CD4-positive, alpha-beta T cell treated with Interferon alpha-2 for 1 hour (primary cell): ENCODE measurements around the gene SPATC1L.

Experiments
- DNase-seq, 2 donors: peaks; one replicate each; pipeline ENCODE4 v3.0.0-alpha.2; 2020 to 2022

The SPATC1L gene

DNA sequence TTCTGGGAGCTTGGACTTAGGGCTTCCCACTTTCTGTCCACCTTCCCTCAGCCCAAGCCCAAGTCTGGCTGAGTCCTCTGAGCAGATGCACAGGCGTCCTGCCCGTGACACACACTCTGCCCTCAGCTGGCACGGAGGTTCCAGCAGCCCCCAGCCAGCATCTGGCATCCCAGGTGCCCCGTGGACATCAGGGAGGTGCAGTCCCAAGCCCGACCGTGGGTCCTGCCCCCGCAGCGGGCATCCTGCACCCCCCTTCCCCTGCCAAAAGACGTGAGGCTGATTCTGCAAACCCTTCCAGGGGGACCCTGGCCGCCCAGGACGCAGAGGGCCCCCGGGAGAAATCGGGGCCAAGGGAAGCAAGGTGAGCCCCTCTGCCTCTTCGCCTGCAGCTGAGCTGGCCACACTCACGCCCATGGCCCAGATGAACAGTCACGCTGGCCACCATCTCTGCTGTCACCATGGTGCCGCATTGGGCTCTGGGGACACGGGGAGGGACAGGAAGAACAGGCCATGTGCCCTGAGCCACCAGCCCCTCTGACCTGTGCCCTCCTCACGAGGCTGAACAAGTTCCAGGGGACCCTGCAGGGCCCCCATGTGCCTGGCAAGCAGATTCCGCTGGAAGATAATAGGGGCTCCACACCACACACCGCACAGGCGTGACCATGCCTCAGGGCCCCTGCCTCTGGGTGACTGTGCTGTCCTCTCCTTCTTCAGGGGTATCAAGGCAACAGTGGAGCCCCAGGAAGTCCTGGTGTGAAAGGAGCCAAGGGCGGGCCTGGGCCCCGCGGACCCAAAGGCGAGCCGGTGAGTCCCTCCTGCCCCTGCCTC lies 65.7 kb downstream of the SPATC1L start:
- no peak for DNase-seq

- no peak for DNase-seq
Observed at GRCh38 chr21:46117586-46118315, 66.5 kb downstream of the SPATC1L start.

DNA sequence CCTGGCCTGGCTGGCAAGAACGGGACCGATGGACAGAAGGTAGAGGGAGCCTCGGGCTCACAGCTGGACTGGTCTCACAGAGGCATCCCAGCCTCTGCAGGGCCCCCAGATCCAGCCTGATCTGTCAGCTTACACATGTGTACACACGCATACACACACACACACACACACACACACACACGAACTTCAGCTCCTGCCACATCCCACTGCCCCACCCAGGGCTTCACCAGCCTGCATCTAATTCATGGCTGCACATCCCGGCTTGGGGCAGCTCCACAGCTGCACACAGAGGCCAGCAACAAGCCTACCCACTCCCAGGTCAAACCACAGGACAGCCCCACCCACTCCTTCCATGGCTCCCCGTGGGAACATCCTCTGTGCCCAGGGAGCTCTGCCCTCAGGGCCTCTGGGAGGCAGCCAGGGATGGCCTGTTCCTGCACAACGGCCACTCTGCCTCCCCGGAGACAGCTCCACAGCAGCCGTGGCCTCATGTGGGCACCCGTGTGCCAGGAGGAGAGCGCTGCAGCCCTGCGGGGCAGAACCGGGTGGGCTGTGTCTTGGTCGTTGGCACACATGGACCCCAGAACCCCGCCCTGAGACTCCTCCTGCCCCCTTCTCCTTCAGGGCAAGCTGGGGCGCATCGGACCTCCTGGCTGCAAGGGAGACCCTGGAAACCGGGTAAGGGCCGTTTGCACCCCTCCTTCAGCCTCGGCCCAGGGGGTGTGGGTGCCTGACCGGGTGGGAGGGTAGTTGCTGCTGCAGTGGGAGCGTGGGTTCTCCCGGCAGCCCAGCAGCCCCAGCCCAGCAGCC lies 67.3 kb downstream of the SPATC1L start:
- no peak for DNase-seq

DNA sequence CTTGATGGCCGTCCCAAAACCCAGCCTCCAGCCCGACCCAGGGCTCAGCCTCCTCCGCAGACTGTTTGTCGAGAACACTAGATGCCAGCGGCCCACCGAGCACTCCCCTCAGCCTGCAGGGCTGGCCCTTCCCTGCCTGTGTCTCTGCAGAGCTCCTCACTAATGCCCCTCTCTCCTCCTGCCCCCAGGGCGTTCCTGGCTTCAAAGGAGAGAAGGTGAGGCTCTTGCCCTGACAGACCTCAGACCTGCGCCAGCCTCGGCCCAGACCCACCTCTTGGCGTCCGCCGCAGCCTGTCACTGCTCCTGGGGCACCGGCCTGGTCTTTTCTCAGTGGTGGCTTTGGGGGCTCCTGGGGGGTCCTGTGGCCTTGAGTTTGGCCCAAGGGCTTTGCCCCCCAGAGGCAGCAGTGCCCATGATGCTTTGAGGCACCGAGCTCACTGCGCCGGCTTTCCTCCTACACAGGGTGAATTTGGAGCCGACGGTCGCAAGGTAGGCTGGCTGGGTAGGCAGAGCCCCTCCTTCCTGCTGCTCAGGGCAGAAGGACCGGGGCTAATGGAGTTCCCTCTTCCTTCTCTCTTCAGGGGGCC lies 68.0 kb downstream of the SPATC1L start:
- DNase-seq = no peak

- DNase-seq = no peak
Observed at GRCh38 chr21:46115441-46116188, 68.6 kb downstream of the SPATC1L start.

- no peak for DNase-seq
Observed at GRCh38 chr21:46114963-46115362, 69.3 kb downstream of the SPATC1L start.

GRCh38 chr21:46113497-46114176 lies 70.6 kb downstream of the SPATC1L start:
- no peak for DNase-seq

DNA sequence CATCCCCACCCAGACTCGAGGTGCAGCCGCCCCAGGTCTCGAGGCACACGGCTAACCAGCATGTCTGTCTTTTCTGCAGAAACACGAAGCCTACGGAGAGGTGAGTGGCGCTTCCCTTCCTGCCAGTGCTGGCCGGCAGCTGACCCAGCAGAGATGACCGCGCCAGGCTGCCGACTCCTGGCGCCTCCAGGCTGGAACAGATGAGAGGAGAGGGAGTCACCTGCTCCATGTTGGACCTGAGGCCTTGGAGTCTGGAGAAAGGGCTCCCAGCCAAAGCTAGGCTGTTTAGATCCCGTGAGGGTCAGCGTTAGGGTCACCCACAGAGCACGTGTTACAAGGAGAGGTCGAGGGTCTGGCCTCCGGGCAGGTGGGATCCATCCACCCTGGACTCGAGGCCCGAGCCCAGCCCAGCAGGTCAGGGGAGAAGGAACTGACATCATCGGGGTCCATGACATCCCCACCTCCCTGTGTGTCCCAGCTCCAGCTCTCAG lies 71.5 kb downstream of the SPATC1L start:
- no peak for DNase-seq

DNA sequence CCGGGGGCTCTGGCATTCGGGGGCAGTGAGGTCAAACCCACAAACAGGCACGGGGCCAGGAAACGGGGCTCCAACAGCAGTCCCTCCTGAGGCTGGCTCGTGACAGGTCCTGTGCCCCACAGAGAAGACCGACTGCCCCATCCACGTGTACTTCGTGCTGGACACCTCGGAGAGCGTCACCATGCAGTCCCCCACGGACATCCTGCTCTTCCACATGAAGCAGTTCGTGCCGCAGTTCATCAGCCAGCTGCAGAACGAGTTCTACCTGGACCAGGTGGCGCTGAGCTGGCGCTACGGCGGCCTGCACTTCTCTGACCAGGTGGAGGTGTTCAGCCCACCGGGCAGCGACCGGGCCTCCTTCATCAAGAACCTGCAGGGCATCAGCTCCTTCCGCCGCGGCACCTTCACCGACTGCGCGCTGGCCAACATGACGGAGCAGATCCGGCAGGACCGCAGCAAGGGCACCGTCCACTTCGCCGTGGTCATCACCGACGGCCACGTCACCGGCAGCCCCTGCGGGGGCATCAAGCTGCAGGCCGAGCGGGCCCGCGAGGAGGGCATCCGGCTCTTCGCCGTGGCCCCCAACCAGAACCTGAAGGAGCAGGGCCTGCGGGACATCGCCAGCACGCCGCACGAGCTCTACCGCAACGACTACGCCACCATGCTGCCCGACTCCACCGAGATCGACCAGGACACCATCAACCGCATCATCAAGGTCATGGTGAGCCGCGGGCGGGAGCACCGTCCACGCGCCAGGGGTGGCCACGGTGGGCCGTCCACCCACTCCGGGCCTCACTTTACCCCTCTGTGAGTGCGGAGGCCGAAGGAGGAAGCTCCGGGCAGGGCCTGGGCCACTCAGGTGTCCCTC lies 72.2 kb downstream of the SPATC1L start:
- DNase-seq = no peak

DNA sequence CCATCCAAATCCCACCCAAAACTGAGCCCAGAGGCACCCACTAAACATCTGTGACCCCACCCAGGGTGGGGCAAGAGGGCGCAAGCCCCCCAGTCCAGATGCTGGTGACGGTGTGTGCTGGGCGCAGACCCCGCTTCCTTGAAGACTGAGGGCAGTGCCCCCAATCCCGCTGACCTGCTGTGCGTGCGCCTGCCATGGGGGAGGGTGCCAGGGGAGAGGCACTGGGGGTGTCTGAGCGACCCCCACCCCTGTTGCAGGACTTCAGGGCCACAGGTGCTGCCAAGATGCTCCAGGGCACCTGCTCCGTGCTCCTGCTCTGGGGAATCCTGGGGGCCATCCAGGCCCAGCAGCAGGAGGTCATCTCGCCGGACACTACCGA lies 73.1 kb downstream of the SPATC1L start:
- DNase-seq = no peak
